Measurements from ENCODE around the gene NDUFS7.

The NDUFS7 gene

DNA sequence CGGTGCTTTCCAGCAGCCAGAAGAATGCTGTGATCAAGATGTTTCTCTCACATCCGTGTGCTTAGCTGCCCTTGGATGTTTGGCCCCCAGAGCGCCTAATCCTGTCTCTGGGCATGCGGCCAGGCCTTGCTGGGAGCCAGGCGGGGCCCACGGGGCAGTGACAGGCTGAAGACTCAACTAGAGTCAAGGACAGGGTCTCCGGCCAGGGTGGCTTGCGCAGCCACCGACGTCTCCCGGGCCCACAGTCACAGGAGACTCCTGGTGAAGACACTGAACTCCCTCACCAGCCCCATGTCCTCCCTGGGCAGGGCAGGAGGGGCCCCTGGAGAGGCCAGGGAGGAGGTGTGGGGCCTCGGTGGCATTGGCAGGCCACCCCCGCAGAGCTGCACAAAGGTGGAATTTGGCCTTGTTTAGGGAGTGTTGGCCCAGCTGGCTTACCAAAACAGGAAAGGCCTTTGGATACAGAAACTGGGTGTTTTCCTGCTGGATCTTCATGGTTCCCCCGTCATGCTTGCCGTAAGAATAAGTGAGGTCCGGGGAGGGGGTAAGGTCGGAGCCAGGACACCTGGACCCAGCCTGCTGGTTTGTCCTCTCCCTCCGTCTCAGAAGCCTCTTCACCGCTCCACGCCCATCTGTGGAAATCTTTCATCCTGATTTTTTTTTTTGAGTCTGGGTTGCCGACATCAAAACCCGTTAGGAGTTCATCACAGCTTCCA is 10.0 kb upstream of the NDUFS7 start:
- no peak for DNase-seq (ENCODE audit: low read depth)

DNA sequence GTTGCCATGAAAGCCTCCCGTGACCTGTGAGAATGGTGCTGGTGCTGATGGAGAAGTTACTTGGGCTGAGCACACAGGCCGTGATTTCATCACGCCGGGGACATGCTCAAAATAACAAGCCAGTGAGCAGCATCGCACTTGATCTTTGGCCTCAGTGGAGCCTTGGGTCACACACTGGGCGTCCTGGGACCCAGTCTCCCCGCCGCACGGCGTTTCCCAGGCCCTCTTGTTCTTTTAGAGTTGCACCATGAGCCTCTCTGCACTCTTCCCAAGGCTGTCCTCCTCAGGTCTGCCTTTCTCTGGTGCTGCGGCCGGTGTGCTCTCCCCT is 9.5 kb upstream of the NDUFS7 start:
- H3K4me3 ChIP-seq (ENCODE audit: low read depth, low read length), result no peak overlapping the region
- TF ChIP-seq, protein P1, sequence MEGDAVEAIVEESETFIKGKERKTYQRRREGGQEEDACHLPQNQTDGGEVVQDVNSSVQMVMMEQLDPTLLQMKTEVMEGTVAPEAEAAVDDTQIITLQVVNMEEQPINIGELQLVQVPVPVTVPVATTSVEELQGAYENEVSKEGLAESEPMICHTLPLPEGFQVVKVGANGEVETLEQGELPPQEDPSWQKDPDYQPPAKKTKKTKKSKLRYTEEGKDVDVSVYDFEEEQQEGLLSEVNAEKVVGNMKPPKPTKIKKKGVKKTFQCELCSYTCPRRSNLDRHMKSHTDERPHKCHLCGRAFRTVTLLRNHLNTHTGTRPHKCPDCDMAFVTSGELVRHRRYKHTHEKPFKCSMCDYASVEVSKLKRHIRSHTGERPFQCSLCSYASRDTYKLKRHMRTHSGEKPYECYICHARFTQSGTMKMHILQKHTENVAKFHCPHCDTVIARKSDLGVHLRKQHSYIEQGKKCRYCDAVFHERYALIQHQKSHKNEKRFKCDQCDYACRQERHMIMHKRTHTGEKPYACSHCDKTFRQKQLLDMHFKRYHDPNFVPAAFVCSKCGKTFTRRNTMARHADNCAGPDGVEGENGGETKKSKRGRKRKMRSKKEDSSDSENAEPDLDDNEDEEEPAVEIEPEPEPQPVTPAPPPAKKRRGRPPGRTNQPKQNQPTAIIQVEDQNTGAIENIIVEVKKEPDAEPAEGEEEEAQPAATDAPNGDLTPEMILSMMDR (IDR thresholded peaks at IDR 0.05; ENCODE audit: low read depth, low read length, missing control alignments), result no peak
- no peak for DNase-seq (ENCODE audit: low read depth)

More for the DNA sequence above, 10.0 kb upstream of the NDUFS7 start:
- TF ChIP-seq, protein P1 (IDR thresholded peaks at IDR 0.05; ENCODE audit: low read depth, low read length, missing control alignments), result no peak
- H3K4me3 ChIP-seq (ENCODE audit: low read depth, low read length), result no peak overlapping the region

DNA sequence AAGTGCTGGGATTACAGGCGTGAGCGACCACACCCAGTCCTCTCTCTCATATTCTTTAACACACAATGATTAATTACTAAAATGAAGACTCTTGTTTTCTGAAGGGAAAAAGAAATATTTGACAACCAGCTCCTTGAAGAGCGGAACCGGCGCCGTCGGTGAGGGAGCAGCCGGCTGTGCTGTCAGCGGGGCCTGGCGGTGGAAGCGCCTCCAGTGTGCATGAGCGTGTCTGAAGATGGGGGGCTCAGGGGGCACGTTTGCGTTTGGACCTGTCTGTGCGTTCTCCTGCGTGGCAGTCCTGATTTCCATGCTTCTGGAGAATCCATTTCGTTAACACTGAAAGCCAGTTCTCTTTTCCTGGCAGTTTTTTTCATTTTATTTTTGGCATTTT is 7.3 kb upstream of the NDUFS7 start:
- no peak for DNase-seq (ENCODE audit: low read depth)
- TF ChIP-seq, protein P1 (IDR thresholded peaks at IDR 0.05; ENCODE audit: low read depth, low read length, missing control alignments), result no peak
- no peak overlapping the region for H3K4me3 ChIP-seq (ENCODE audit: low read depth, low read length)

DNA sequence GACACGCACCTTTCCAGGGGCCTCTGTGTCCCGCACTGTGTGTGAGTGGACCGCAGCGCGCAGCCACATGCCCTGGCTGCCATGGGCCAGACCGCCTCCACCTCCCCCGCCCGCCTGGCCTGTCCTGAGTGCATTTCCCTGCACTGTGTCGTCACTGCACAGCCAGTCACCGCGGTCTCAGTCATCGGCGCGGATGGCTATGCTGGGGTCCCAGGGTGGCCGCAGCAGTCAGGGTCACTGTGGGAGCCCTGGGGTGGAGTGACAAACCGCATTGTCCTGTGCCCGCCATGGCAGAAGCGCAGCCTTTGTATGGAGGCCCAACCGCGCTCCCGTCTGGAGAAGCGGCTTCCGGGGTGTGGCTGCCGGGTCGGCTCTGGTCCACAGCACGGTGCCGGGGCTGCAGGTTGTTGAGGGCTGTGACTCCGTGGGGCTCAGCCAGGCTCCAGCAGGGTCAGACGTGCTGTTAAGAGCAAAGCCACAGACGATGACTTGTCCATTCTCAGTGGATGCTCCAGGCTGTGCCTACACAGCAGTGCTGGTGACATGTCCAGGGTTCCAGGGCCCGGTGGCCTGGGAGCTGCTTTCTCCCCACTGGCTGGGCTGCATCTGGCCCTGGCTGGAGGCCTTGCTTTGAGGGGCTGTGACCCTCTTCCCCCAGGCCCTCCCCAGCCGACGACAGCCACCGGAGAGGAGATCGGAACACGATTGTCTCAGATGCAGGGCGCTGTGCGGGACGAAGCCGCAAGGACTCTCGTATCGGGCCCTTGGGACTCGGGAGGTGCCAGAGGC is 6.3 kb upstream of the NDUFS7 start:
- no peak for DNase-seq (ENCODE audit: low read depth)
- no peak overlapping the region for H3K4me3 ChIP-seq (ENCODE audit: low read depth, low read length)
- TF ChIP-seq, protein P1 (IDR thresholded peaks at IDR 0.05; ENCODE audit: low read depth, low read length, missing control alignments), result no peak

DNA sequence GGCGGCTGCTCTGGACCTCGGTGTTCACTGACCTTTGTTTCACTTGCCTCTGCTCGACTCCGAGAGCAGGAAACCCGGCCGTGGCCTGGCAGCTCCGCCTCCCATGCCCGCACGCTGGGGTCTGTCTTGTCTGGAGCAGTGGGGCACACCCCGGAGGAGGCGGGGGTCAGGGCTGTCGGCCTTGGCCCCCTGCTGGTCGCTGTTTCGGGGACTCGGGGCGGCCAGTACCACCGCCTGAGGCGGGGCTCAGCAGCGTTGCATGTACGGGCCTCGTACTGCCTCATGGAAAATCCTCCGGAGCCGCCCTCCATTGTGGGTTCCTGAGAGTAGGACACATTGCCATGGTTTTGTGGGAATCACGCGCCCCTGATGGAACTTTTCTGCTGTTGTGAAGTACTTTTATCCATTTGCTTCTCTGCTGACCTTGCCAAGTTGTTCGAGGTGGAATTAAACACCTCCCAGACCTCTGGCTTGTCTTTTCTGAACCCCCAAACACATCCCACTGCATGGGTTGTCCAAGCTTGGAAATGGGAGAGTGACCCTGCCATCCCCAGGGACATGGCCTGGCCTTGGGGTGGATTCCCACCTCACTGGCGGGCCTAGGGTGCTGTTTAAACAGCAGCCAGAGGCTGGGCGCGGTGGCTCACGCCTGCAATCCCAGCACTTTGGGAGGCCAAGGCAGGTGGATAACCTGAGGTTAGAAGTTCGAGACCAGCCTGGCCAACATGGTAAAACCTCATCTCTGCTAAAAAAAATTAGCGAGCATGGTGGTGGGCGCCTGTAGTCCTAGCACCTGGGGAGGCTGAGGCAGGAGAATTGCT is 5.5 kb upstream of the NDUFS7 start:
- DNase-seq (ENCODE audit: low read depth), result no peak
- TF ChIP-seq, protein P1 (IDR thresholded peaks at IDR 0.05; ENCODE audit: low read depth, low read length, missing control alignments), result no peak
- H3K4me3 ChIP-seq (ENCODE audit: low read depth, low read length), result no peak overlapping the region

DNA sequence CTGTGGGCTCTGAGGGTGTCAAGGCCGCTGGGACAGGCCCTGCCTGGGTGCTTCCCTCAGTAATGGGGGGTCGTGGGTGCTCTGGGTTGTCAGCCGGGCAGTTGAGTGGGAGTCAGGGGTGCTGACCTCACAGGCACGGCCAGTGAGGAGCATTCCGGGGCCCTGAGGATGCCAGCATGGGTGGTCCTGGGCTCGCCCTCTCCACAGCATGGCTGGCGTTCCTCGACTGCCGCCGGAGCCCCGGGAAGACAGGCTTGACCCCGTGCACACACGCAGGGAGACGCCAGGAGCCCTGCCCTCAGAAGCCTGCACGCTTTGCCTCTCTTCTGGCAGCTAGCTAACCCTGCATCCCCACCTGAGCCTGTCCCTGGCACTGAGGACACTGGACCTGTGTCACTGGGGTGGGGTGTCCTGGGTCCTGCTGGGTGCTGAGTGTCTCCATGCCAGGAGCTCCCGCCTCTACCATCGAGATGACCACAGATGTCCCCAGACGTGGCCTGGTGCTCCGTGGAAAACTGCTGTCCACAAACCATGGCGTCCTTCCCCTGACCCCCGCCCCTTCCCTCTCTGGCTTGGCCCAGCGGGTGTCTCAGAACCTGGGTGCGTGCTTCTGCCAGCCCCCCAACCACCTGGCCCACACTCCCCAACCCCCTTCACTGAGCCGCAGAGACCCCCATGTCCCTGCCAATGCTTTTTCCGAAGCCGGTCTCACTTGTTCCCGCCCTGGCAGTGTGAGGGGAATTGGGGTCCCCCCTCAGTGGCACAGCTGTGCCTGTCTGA is 4.4 kb upstream of the NDUFS7 start:
- DNase-seq (ENCODE audit: low read depth), result no peak
- H3K4me3 ChIP-seq (ENCODE audit: low read depth, low read length), result no peak overlapping the region
- TF ChIP-seq, protein P1 (IDR thresholded peaks at IDR 0.05; ENCODE audit: low read depth, low read length, missing control alignments), result no peak

Data from GM12864 (cell line).